Naive thymus-derived CD8-positive, alpha-beta T cell (primary cell): ENCODE data around the gene NR2C1. TPM values are rescaled to one million over a fixed set of nuclear protein-coding genes. Genes with fewer than 3 reads are reported as not detected.

Source experiments
- ATAC-seq, 2 donors: fragments of 150-1000 bp; cut with Tn5 transposase in 1 of 2; sonication (Bioruptor Pico), chemical (Tn5 transposase) in 1 of 2; 1 replicate in 1 of 2; 2 replicates in 1 of 2; pipeline ENCODE4 v1.10.0; 2021; ENCODE audit warnings: mild to moderate bottlenecking in 2 of 2, moderate library complexity in 2 of 2
- POLR2A ChIA-PET: fragments of 350-600 bp; sonication (Branson Sonifier 250); formaldehyde crosslinking; loops from one replicate; lab custom pipeline; 2021; ENCODE audit warnings: antibody characterized with exemption; lab: Charles Lee
- DNase-seq, 10 donors: peaks; one replicate each; pipeline versions ENCODE4 v3.0.0 to v3.0.0-alpha.2; 2020 to 2022
- H3K27ac Mint-ChIP-seq, 10 donors: one replicate each; pipeline ENCODE4 v1.8.0; 2020 to 2022; ENCODE audit warnings: mild to moderate bottlenecking in 10 of 10, mixed read lengths in 10 of 10, moderate library complexity in 4 of 10, inconsistent platforms in 1 of 10
- H3K27me3 Mint-ChIP-seq, 5 donors: one replicate each; pipeline ENCODE4 v1.8.0; 2021 to 2022; ENCODE audit warnings: mixed read lengths in 5 of 5
- H3K36me3 Mint-ChIP-seq, 3 donors: one replicate each; pipeline ENCODE4 v1.8.0; 2020 to 2022; ENCODE audit warnings: mixed read lengths in 3 of 3, mild to moderate bottlenecking in 2 of 3, inconsistent platforms in 1 of 3
- H3K4me1 Mint-ChIP-seq, 4 donors: one replicate each; pipeline ENCODE4 v1.8.0; 2021 to 2022; ENCODE audit warnings: mixed read lengths in 4 of 4
- H3K4me3 Mint-ChIP-seq, 10 donors: one replicate each; pipeline ENCODE4 v1.8.0; 2020 to 2022; ENCODE audit warnings: mild to moderate bottlenecking in 10 of 10, mixed read lengths in 10 of 10, moderate library complexity in 6 of 10, inconsistent platforms in 1 of 10
- H3K9me3 Mint-ChIP-seq, 9 donors: one replicate each; pipeline ENCODE4 v1.8.0; 2020 to 2022; ENCODE audit warnings: mixed read lengths in 9 of 9, mild to moderate bottlenecking in 3 of 9, inconsistent platforms in 1 of 9, moderate library complexity in 1 of 9
- polyA plus RNA-seq, 3 donors: library from polyadenylated mRNA; unstranded; fragments of 300-500 nt; fragmentation: Illumina TruSeq; gene quantifications; one replicate each; pipeline ENCODE4 v1.2.3, GENCODE V29; 2021
- total RNA-seq, 8 experiments: library from RNA in 2 of 8; stranded (reverse) in 2 of 8; gene quantifications; one replicate each; pipeline ENCODE4 v1.2.3 and lab custom pipeline; 2021 to 2026

NR2C1 gene
- total and polyA plus RNA-seq, 5 experiments from 2014 or later: 3.3 to 59.0 (median 7.1) TPM

DNA sequence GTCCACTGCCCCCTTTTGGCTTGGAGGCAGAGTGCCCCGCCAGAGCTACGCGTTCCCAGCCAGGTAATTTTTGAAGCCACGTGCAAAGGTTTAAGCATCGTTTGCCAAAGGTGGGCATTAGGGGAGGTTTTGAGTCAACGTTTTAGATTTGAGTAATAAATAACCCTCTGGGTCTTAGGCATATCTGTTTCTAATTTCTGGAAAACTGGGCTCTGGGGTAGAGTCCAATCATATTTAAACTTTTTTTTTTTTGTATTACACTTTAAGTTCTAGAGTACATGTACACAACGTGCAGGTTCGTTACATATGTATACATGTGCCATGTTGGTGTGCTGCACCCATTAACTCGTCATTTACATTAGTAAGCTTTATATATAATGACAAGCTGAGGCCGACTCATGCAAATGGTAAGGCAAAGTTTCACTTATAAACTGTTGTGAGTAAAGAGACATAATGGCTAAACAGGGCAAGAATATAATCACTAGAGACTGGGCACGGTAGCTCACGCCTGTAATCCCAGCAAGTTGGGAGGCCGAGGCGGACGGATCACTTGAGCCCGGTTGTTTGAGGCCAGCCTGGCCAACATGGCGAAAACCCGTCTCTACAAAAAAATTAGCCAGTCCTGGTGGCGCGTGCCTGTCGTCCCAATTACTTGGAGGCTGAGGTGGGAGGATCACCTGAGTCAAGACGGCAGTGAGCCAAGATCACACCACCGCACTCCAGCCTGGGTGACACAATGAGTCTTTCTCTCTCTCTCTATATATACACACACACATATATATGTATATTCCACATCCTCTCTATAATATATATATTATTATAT is 491 bp upstream of the NR2C1 start:
- no peak for ATAC-seq
- peak overlapping the region; percentile 86 to 99 (median 94) for H3K4me3 Mint-ChIP-seq
- H3K27me3 Mint-ChIP-seq: no peaks in the 10 kb centered on the region
- DNase-seq: no peak
- peaks cover 6 to 32% (median 16%) of the 10 kb centered on the region in 4 donors for H3K4me1 Mint-ChIP-seq
- peaks cover 0 to 10% (median 1%) of the 10 kb centered on the region in 3 donors for H3K36me3 Mint-ChIP-seq
- no peaks in the 10 kb centered on the region for H3K9me3 Mint-ChIP-seq
- POLR2A ChIA-PET: interaction anchor here (0.7 to 2.2 kb wide), 6 partner anchors 25 to 401 kb away, joined by 3 to 12 read pairs (median 4); partner anchors contain the start of genes METAP2 and NDUFA12
- H3K27ac Mint-ChIP-seq: peak overlapping the region; percentile 79 to 96 (median 94)

DNA sequence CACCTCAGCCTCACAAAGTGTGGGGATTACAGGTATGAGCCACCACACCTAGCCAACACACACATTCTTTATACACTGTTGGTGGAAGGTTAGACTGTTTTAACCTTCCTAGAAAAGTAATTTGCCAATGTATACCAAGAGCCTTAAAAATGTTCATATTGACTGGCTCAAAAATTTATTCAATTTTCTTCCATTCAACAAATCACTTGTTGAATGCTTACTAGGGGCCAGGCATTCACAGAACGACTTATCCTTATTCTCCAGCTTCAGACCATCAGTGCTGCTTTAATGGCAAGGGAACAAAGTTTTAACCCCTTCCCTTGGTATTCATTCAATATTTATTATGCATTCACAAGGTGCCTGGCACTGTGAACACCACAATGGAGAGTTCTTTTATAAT is 3.0 kb downstream of the NR2C1 start:
- Mint-ChIP-seq H3K4me3 (peak overlapping the region in 2 of 10 donors; percentile 18 to 24), H3K4me1 (peaks cover 9 to 35% (median 22%) of the 10 kb centered on the region in 4 donors), H3K36me3 (peaks cover 0 to 33% (median 1%) of the 10 kb centered on the region in 3 donors), H3K9me3 (no peaks in the 10 kb centered on the region), H3K27ac (no peak overlapping the region), H3K27me3 (no peaks in the 10 kb centered on the region)
- no peak for DNase-seq
- POLR2A ChIA-PET: no interaction called here
- no peak for ATAC-seq

DNA sequence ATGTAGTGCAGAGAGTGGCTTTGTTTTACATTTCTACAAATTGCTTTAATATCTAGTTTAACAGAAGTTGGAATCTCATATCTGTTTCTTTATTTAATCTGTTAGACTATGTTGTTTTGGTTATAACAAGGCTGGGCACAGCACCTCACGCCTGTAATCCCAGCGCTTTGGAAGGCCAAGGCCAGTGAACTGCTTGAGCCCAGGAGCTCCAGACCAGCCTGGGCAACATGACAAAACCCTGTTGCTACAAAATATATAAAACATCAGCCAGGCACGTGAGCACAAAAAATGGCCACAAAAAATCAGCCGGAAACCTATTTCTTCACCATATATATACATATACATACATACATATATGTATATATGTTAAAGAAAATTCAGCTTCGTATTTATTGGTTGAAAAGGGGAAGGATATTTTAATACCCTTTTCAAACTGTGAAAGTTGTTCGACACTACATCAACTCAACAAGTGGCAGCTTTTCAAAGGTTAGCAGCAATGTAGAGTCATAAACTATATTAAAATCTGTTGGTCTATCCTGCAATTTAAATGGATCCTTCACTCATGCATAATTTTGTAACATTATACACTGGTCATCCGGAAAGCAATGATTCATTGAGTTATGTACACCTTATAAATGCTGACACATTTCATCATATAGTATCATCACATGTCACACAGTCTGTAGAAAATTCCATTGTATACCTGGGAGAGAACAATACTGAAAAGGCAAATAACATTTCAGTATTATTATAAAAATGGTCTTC is 7.1 kb downstream of the NR2C1 start:
- ATAC-seq (no peak), DNase-seq (no peak)
- Mint-ChIP-seq H3K36me3 (peaks cover 6 to 71% (median 11%) of the 10 kb centered on the region in 3 donors), H3K9me3 (no peaks in the 10 kb centered on the region), H3K27ac (no peak overlapping the region), H3K4me1 (peaks cover 9 to 26% (median 17%) of the 10 kb centered on the region in 4 donors), H3K4me3 (no peak overlapping the region), H3K27me3 (no peaks in the 10 kb centered on the region)
- POLR2A ChIA-PET: no interaction called here

DNA sequence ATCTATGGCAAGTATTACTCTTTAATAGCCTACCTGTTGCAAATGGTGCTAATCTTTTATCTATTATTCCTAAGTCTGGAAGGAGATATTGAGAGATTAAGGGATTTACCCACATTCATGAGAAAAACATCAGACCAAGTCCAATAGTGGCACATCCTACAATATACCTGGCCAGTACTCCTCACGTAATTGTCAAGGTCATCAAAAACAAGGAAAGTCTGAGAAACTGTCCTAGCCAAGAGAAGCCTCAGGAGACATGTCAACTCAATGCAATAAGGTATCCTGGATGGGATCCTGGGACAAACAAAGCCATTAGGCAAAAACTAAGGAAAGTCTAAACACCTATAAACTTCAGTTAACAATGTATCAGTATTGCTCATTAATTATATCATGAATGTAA is 12.5 kb downstream of the NR2C1 start:
- POLR2A ChIA-PET: no interaction called here
- no peak overlapping the region for H3K4me3 Mint-ChIP-seq
- H3K4me1 Mint-ChIP-seq: peaks cover 0 to 7% (median 4%) of the 10 kb centered on the region in 4 donors
- DNase-seq (no peak), ATAC-seq (no peak)
- no peaks in the 10 kb centered on the region for H3K9me3 Mint-ChIP-seq
- H3K27me3 Mint-ChIP-seq: no peaks in the 10 kb centered on the region
- H3K36me3 Mint-ChIP-seq: peaks cover 6 to 93% (median 22%) of the 10 kb centered on the region in 3 donors
- H3K27ac Mint-ChIP-seq: no peak overlapping the region

DNA sequence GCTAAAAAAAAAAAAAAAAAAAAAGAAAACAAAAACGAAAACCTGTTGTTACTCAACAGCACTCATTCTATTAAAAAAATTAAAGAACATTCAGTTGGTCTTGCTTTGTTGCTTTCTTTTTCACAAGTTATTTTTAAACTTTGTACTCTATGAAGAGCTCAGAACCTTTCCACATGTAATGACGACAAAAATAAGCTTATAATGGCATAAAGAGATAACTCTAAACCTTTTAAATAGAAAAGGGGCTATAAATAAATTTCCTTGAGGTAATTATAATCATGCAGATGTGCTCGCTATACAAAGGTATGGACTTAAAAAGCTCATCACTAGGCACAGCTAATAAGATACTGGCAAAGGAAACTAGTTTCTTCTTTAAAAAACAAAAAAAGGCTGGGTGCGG is 13.4 kb downstream of the NR2C1 start:
- Mint-ChIP-seq H3K4me3 (no peak overlapping the region), H3K4me1 (peaks cover 0 to 7% (median 4%) of the 10 kb centered on the region in 4 donors), H3K27ac (no peak overlapping the region), H3K36me3 (peaks cover 6 to 94% (median 26%) of the 10 kb centered on the region in 3 donors), H3K27me3 (no peaks in the 10 kb centered on the region), H3K9me3 (no peaks in the 10 kb centered on the region)
- ATAC-seq: no peak
- POLR2A ChIA-PET: interaction anchor here (0.7 kb wide), 1 partner anchor 1464 kb away, joined by 3 read pairs; no protein-coding TSS in a partner anchor
- no peak for DNase-seq

DNA sequence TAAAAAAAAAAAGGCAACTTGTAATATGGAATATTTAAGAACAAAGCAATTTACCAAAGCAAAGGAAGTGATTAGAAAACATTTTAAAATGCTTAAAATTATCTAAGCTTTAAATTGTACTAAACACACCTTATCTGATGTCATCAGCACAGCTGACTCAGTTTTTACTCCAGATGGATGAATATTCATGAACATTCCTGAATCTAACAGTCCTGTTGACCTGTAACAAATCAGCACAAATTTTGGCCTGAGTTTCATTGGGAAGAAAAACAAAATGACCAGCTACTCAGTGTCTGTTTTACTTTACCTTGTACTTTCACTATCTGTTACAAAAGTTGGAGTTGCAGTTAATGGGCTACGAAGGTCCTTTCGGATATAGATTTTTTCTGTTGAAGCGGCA is 16.0 kb downstream of the NR2C1 start:
- no peak for ATAC-seq
- H3K27me3 Mint-ChIP-seq: no peaks in the 10 kb centered on the region
- H3K27ac Mint-ChIP-seq: no peak overlapping the region
- peaks cover 0 to 91% (median 24%) of the 10 kb centered on the region in 3 donors for H3K36me3 Mint-ChIP-seq
- no peak overlapping the region for H3K4me3 Mint-ChIP-seq
- no peak for DNase-seq
- H3K9me3 Mint-ChIP-seq: no peaks in the 10 kb centered on the region
- H3K4me1 Mint-ChIP-seq: no peaks in the 10 kb centered on the region
- POLR2A ChIA-PET: no interaction called here

DNA sequence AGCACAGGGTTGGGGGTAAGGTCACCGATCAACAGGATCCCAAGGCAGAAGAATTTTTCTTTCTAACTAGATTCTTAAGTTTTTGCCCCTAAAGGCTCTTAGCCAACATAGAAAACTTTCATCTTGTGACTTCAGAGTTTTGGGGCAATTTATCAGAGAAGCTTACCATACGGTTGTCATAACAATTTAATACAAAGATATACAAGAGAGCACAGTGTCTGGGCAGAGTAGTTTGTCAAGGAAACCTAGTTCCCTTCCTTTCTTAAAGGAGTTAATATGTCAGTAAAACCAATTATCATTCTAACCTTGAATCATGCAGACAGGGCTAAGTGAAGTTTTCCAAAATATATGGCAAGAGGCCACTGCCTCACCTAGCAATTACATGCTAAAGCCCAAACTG is 18.4 kb downstream of the NR2C1 start:
- Mint-ChIP-seq H3K9me3 (no peaks in the 10 kb centered on the region), H3K27ac (no peak overlapping the region), H3K4me3 (no peak overlapping the region), H3K27me3 (no peaks in the 10 kb centered on the region), H3K4me1 (no peaks in the 10 kb centered on the region), H3K36me3 (peaks cover 0 to 90% (median 20%) of the 10 kb centered on the region in 3 donors)
- ATAC-seq: no peak
- DNase-seq: no peak
- POLR2A ChIA-PET: no interaction called here

DNA sequence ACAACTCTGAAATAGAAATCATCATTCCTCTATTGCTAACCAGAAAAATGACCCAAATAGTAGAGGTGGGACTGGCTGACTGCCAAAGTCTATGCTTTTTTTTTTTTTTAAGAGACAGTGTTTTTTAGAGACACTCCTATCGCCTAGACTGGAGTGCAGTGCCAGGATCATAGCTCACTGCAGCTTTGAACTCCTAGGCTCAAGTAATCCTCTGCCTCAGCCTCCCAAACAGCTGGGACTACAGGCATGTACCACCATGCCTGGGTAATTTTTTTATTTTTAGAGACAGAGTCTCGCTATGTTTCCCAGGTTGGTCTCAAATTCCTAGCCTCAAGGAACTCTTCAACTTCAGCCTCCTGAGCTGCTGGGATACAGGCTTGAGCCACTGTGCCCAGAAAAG is 19.2 kb downstream of the NR2C1 start:
- Mint-ChIP-seq H3K36me3 (peaks cover 0 to 86% (median 23%) of the 10 kb centered on the region in 3 donors), H3K9me3 (no peaks in the 10 kb centered on the region), H3K27ac (no peak overlapping the region), H3K27me3 (no peaks in the 10 kb centered on the region), H3K4me3 (no peak overlapping the region), H3K4me1 (no peaks in the 10 kb centered on the region)
- no peak for DNase-seq
- POLR2A ChIA-PET: no interaction called here
- no peak for ATAC-seq

DNA sequence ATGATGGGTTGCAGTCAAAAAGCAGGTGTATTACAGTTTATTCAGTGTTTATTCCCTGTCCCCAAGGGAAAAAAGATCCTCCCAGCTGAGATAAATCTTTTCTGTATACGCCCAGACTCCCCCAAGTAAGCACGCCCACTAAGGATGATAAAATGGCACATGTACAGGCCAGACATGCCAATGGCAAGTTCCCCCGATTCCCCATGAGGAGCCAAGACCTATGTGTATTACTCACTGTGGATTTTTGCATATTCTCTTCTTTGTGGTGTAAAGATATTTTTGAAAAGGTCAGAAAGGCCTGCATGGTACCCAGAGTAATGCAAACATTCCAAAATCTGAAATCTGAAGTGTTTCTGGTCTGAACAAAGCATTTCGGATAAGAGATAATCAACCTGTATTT is 22.2 kb downstream of the NR2C1 start:
- Mint-ChIP-seq H3K4me1 (no peaks in the 10 kb centered on the region), H3K36me3 (peaks cover 0 to 84% (median 30%) of the 10 kb centered on the region in 3 donors), H3K27me3 (no peaks in the 10 kb centered on the region), H3K27ac (peak overlapping the region in 1 of 10 donors; percentile 27), H3K9me3 (no peaks in the 10 kb centered on the region), H3K4me3 (no peak overlapping the region)
- DNase-seq: no peak
- POLR2A ChIA-PET: interaction anchor here (0.7 kb wide), 1 partner anchor 15 kb away, joined by 4 read pairs; no protein-coding TSS in a partner anchor
- no peak for ATAC-seq

DNA sequence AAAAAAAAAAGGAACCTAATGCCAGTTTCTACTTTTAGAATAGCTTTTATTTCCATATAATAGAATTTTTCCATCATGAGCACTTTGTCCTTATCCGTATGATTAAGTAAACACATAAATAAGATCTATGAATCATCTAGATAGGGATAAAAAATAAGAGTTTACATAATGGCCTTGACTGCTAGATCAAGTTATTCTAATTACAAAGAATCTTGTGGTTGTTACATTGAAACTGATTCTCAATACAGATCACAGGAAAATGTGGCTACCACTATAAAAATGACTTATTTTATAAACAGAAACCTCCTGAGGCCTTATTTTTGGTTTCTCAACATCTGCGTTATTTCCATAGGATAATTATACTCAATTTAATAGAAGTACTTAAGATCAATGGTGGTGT is 35.5 kb downstream of the NR2C1 start:
- Mint-ChIP-seq H3K9me3 (no peaks in the 10 kb centered on the region), H3K4me3 (no peak overlapping the region), H3K27ac (no peak overlapping the region), H3K27me3 (no peaks in the 10 kb centered on the region), H3K36me3 (peaks cover 0 to 76% (median 17%) of the 10 kb centered on the region in 3 donors), H3K4me1 (peaks cover 5 to 27% (median 21%) of the 10 kb centered on the region in 4 donors)
- no peak for ATAC-seq
- POLR2A ChIA-PET: no interaction called here
- DNase-seq: no peak

DNA sequence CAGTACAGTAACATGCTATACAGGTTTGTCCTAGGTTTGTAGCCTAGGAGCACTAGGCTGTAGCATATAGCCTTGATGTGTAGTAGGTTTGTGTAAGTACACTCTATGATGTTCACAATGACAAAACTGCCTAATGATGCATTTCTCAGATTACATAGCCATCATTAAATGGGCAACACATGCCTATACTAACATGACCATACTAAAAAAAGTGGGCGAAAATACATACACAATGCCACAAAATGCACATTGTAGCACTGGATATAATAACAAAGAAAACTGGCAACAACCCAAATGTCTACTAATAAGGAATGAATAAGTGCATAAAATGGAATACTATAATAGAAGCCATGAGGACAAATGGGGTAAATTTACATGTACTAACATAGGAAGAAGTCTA is 38.7 kb downstream of the NR2C1 start:
- H3K36me3 Mint-ChIP-seq: peaks cover 0 to 69% (median 14%) of the 10 kb centered on the region in 3 donors
- no peak overlapping the region for H3K4me3 Mint-ChIP-seq
- H3K27me3 Mint-ChIP-seq: no peaks in the 10 kb centered on the region
- H3K9me3 Mint-ChIP-seq: no peaks in the 10 kb centered on the region
- POLR2A ChIA-PET: no interaction called here
- peaks cover 5 to 16% (median 14%) of the 10 kb centered on the region in 4 donors for H3K4me1 Mint-ChIP-seq
- DNase-seq (no peak), ATAC-seq (no peak)
- H3K27ac Mint-ChIP-seq: peak overlapping the region in 2 of 10 donors; percentile 30 to 64

DNA sequence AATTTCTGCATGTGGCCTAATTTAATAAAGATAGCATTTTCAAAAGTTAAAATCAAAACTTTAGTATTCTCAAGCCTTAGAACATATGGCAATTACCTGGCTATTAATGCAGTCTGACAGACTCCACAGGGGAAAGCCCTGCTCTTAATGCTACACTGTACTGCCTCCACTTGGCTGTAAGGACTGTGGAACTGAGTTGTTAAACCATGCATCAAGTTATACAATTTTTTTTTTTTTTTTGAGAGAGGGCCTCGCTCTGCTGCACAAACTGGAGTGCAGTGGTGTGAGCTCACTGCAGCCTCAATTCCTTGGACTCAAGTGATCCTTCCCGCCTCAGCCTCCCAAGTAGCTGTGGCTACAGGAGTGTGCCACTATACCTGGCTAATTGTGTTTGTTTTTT is 50.9 kb downstream of the NR2C1 start:
- Mint-ChIP-seq H3K9me3 (no peaks in the 10 kb centered on the region), H3K27ac (peak overlapping the region in 1 of 10 donors; percentile 38), H3K4me3 (no peak overlapping the region), H3K4me1 (peaks cover 0 to 3% (median 2%) of the 10 kb centered on the region in 4 donors), H3K36me3 (peaks cover 0 to 34% (median 14%) of the 10 kb centered on the region in 3 donors), H3K27me3 (no peaks in the 10 kb centered on the region)
- DNase-seq: no peak
- POLR2A ChIA-PET: no interaction called here
- no peak for ATAC-seq

DNA sequence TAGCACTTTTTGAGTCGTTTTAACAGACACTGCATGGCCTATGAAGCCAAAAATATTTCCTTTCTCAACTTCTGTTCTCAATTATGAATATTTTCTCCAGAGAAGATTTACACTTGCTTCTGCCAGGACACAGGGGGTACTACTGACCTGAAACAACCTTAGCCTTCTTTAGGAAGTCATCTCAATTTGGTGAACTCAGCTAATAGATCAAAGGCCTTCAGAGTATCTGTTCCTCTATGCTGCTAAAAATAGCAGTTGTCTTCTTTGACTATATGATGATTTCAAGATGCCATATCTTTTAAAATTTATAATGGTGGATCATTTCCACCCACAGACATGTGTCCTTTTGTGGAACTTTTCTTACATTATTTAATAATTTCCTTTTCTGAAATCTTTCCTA is 55.9 kb downstream of the NR2C1 start:
- H3K27ac Mint-ChIP-seq: no peak overlapping the region
- peaks cover 6 to 20% (median 16%) of the 10 kb centered on the region in 3 donors for H3K36me3 Mint-ChIP-seq
- POLR2A ChIA-PET: no interaction called here
- H3K4me3 Mint-ChIP-seq: no peak overlapping the region
- H3K27me3 Mint-ChIP-seq: no peaks in the 10 kb centered on the region
- DNase-seq (no peak), ATAC-seq (no peak)
- peaks cover 0 to 10% (median 4%) of the 10 kb centered on the region in 9 donors for H3K9me3 Mint-ChIP-seq
- peaks cover 0 to 5% (median 4%) of the 10 kb centered on the region in 4 donors for H3K4me1 Mint-ChIP-seq
